ENCODE data around the gene HECTD2. TPM values are rescaled to one million over a fixed set of nuclear protein-coding genes. Genes with fewer than 3 reads are reported as not detected.

Gene HECTD2
- total RNA-seq, 2 experiments from 2014 or later = 0.92 to 1.0 TPM

- ATAC-seq (ENCODE audit: poor library complexity) = no peak
- CTCF ChIA-PET = no interaction called here
These were observed 50.5 kb downstream of the HECTD2 start for GRCh38 chr10:91460681-91461080.

GRCh38 chr10:91462423-91462822 is 52.3 kb downstream of the HECTD2 start:
- Mint-ChIP-seq H3K4me1 (ENCODE audit: low read depth) (no peaks in the 10 kb centered on the region), H3K27me3 (no peaks in the 10 kb centered on the region), H3K36me3 (ENCODE audit: low read depth) (peaks cover 34% of the 10 kb centered on the region), H3K4me3 (no peak overlapping the region), H3K9me3 (no peaks in the 10 kb centered on the region), H3K27ac (no peak overlapping the region)
- Histone ChIP-seq H3K4me1 (ENCODE audit: insufficient read depth, low read length) (no peaks in the 10 kb centered on the region), H3K27me3 (ENCODE audit: control insufficient read depth in 1 of 2, insufficient read depth in 2 of 2, low read length in 2 of 2) (no peaks in the 10 kb centered on the region), H3K9me3 (ENCODE audit: control insufficient read depth in 1 of 2, insufficient read depth in 1 of 2, low read length in 2 of 2) (peaks cover 0 to 8% of the 10 kb centered on the region in 2 experiments), H3K36me3 (ENCODE audit: insufficient read depth, low read length) (no peaks in the 10 kb centered on the region), H3K27ac (ENCODE audit: low read depth in 1 of 2, low read length in 2 of 2) (no peak overlapping the region), H3K4me3 (ENCODE audit: low read length) (no peak overlapping the region)
- intact Hi-C loops (cut with DNase I, micrococcal nuclease) = no loop called here
- ChIA-PET POLR2A (no interaction called here), CTCF (no interaction called here)
- ATAC-seq (ENCODE audit: poor library complexity) (no peak), DNase-seq (no peak)
- TF ChIP-seq CTCF (IDR thresholded peaks at IDR 0.05) = no peak

More at GRCh38 chr10:91460681-91461080, 50.5 kb downstream of the HECTD2 start:
- no peak for TF ChIP-seq CTCF (IDR thresholded peaks at IDR 0.05)
- H3K27ac Mint-ChIP-seq = no peak overlapping the region
- H3K27me3 ChIP-seq (ENCODE audit: control insufficient read depth in 1 of 2, insufficient read depth in 2 of 2, low read length in 2 of 2) = no peaks in the 10 kb centered on the region
- H3K4me3 Mint-ChIP-seq = no peak overlapping the region
- H3K36me3 ChIP-seq (ENCODE audit: insufficient read depth, low read length) = no peaks in the 10 kb centered on the region
- POLR2A ChIA-PET = no interaction called here
- no peaks in the 10 kb centered on the region for H3K27me3 Mint-ChIP-seq
- no peaks in the 10 kb centered on the region for H3K4me1 Mint-ChIP-seq (ENCODE audit: low read depth)
- no peaks in the 10 kb centered on the region for H3K9me3 Mint-ChIP-seq
- no peak for DNase-seq
- no peak overlapping the region for H3K27ac ChIP-seq (ENCODE audit: low read depth in 1 of 2, low read length in 2 of 2)
- H3K4me3 ChIP-seq (ENCODE audit: low read length) = no peak overlapping the region
- no peaks in the 10 kb centered on the region for H3K4me1 ChIP-seq (ENCODE audit: insufficient read depth, low read length)
- peaks cover 0 to 3% of the 10 kb centered on the region in 2 experiments for H3K9me3 ChIP-seq (ENCODE audit: control insufficient read depth in 1 of 2, insufficient read depth in 1 of 2, low read length in 2 of 2)
- peaks cover 23% of the 10 kb centered on the region for H3K36me3 Mint-ChIP-seq (ENCODE audit: low read depth)
- intact Hi-C loops (cut with DNase I, micrococcal nuclease) = no loop called here

GRCh38 chr10:91464500-91464899 is 54.4 kb downstream of the HECTD2 start:
- Mint-ChIP-seq H3K4me1 (ENCODE audit: low read depth) (no peaks in the 10 kb centered on the region), H3K27me3 (no peaks in the 10 kb centered on the region), H3K36me3 (ENCODE audit: low read depth) (peaks cover 34% of the 10 kb centered on the region), H3K27ac (no peak overlapping the region), H3K9me3 (peaks cover 2% of the 10 kb centered on the region), H3K4me3 (no peak overlapping the region)
- intact Hi-C loops (cut with DNase I, micrococcal nuclease) = no loop called here
- CTCF ChIA-PET = no interaction called here
- no peak overlapping the region for H3K27ac ChIP-seq (ENCODE audit: low read depth in 1 of 2, low read length in 2 of 2)
- DNase-seq (no peak), ATAC-seq (ENCODE audit: poor library complexity) (no peak)
- H3K36me3 ChIP-seq (ENCODE audit: insufficient read depth, low read length) = no peaks in the 10 kb centered on the region
- TF ChIP-seq CTCF (IDR thresholded peaks at IDR 0.05) = no peak
- H3K4me3 ChIP-seq (ENCODE audit: low read length) = no peak overlapping the region
- no peaks in the 10 kb centered on the region for H3K4me1 ChIP-seq (ENCODE audit: insufficient read depth, low read length)
- peaks cover 0 to 17% of the 10 kb centered on the region in 2 experiments for H3K9me3 ChIP-seq (ENCODE audit: control insufficient read depth in 1 of 2, insufficient read depth in 1 of 2, low read length in 2 of 2)
- POLR2A ChIA-PET = no interaction called here
- no peaks in the 10 kb centered on the region for H3K27me3 ChIP-seq (ENCODE audit: control insufficient read depth in 1 of 2, insufficient read depth in 2 of 2, low read length in 2 of 2)

Data from CD4-positive, alpha-beta T cell (primary cell).